Measurements from ENCODE around the gene DCP1B. TPM values are rescaled to one million over a fixed set of nuclear protein-coding genes. Genes with fewer than 3 reads are reported as not detected.

DCP1B gene
- total and polyA plus RNA-seq, 2 donors (not counting 1 experiment from before 2014, with no cell fraction given): 12.3 to 18.0 TPM

DNA sequence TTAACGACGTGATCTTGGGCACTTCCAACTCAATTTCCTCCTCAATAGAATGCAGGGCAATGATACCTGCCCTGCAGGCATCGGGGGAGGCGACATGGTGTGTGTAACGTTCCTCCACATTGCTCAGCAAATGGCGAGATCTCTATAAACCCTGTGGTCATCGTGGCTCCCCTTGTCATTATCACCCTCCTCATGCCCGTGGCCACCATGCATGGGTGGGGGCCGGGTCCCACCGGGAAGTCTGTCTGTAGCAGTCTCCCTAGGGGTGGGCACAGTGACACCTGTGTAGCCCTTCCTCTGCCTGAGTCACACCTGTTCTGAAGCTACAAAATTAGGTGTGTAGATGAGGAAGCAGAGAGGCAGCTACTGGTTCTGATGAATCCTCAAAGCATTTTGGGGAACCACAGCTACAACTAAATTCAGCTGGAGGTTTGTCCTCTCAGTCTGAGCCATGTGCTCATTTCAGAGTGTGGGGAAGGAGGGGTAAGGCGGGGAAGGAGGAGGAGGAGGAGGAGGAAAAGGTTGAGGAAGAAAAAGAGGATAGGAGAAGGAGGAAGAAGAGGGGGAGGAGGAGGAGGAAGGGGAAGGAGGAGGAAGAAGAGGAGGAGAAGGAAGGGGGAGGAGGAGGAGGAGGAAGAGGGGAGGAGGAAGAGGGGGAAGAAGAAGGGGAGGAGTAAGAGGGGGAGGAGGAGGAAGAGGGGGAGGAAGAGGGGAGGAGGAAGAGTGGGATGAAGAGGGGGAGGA, 74.8 kb downstream of the DCP1B start:
- Histone ChIP-seq H3K27ac (ENCODE audit: low read length in 2 of 2) (peak overlapping the region; percentile 20 to 45), H3K9me3 (ENCODE audit: control extremely low read depth in 1 of 3, control insufficient read depth in 2 of 3, insufficient read depth in 1 of 3, low read length in 2 of 3) (no peaks in the 10 kb centered on the region), H2AFZ (ENCODE audit: insufficient read depth, low read depth, low read length, poor library complexity, severe bottlenecking) (peak overlapping the region; percentile 20), H3K79me2 (ENCODE audit: control insufficient read depth, insufficient read depth, low read length) (no peaks in the 10 kb centered on the region), H3K4me2 (replicated peaks; ENCODE audit: low read depth, low read length, poor library complexity, severe bottlenecking) (peak overlapping the region; percentile 43), H3K4me3 (ENCODE audit: control extremely low read depth in 1 of 5, extremely low read depth in 1 of 5, insufficient read depth in 1 of 5, low read depth in 2 of 5, low read length in 4 of 5) (no peak overlapping the region), H4K20me1 (ENCODE audit: control insufficient read depth, insufficient read depth, low read length, poor library complexity, severe bottlenecking) (no peaks in the 10 kb centered on the region), H3K4me1 (ENCODE audit: control insufficient read depth in 2 of 2, insufficient read depth in 2 of 2, low read length in 2 of 2) (peaks cover 65 to 74% of the 10 kb centered on the region in 2 donors), H3K9ac (ENCODE audit: low read length) (no peak overlapping the region), H3K27me3 (replicated peaks in 1 of 4; ENCODE audit: control extremely low read depth in 1 of 4, control insufficient read depth in 3 of 4, insufficient read depth in 4 of 4, low read length in 3 of 4) (no peaks in the 10 kb centered on the region), H3K36me3 (replicated peaks in 1 of 2; ENCODE audit: control extremely low read depth in 1 of 2, control insufficient read depth in 1 of 2, extremely low read depth in 1 of 2, insufficient read depth in 2 of 2, low read length in 1 of 2) (no peaks in the 10 kb centered on the region)
- TF ChIP-seq EZH2 (IDR thresholded peaks at IDR 0.05; ENCODE audit: borderline replicate concordance, insufficient read depth, low read depth, low read length, poor library complexity, severe bottlenecking): no peak
- TF ChIP-seq, protein P1, sequence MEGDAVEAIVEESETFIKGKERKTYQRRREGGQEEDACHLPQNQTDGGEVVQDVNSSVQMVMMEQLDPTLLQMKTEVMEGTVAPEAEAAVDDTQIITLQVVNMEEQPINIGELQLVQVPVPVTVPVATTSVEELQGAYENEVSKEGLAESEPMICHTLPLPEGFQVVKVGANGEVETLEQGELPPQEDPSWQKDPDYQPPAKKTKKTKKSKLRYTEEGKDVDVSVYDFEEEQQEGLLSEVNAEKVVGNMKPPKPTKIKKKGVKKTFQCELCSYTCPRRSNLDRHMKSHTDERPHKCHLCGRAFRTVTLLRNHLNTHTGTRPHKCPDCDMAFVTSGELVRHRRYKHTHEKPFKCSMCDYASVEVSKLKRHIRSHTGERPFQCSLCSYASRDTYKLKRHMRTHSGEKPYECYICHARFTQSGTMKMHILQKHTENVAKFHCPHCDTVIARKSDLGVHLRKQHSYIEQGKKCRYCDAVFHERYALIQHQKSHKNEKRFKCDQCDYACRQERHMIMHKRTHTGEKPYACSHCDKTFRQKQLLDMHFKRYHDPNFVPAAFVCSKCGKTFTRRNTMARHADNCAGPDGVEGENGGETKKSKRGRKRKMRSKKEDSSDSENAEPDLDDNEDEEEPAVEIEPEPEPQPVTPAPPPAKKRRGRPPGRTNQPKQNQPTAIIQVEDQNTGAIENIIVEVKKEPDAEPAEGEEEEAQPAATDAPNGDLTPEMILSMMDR (IDR thresholded peaks at IDR 0.05): no peak
- no peaks in the 10 kb centered on the region for H3K9me3 Mint-ChIP-seq (ENCODE audit: insufficient read depth)
- WGBS (ENCODE audit: insufficient coverage): 58% methylated on average over 1 of the region's 11 CpGs
- intact Hi-C loops (cut with micrococcal nuclease): no loop called here
- no peaks in the 10 kb centered on the region for H3K27me3 Mint-ChIP-seq
- ATAC-seq (ENCODE audit: low read depth) (no peak), DNase-seq (no peak)
- CTCF ChIA-PET: interaction anchor here (1.1 to 6.9 kb wide), 2 partner anchors 10 kb away, joined by 3 to 63 read pairs; no protein-coding TSS in a partner anchor
- H3K27ac Mint-ChIP-seq: peak overlapping the region; percentile 80
- no peak overlapping the region for H3K4me3 Mint-ChIP-seq
- peaks cover 75% of the 10 kb centered on the region for H3K4me1 Mint-ChIP-seq
- POLR2A ChIA-PET: interaction anchor here (0.6 kb wide), 1 partner anchor 131 kb away, joined by 3 read pairs; no protein-coding TSS in a partner anchor
